Fibroblast of lung (primary cell): ENCODE results near the gene KMT2B.

Experiments used
- CTCF ChIP-seq, 2 donors: IDR thresholded peaks in 1 of 2; conservative IDR thresholded peaks in 1 of 2; 1 replicate in 1 of 2; 2 replicates in 1 of 2; pipeline ENCODE4 v1.5.1; 2011 to 2012; ENCODE audit warnings: low read length in 2 of 2, control low read depth in 1 of 2, inconsistent platforms in 1 of 2, low read depth in 1 of 2, mild to moderate bottlenecking in 1 of 2
- EZH2 ChIP-seq: IDR thresholded peaks from 2 replicates; pipeline ENCODE4 v1.5.1; 2012; ENCODE audit warnings: low read length, control low read depth, mild to moderate bottlenecking; ENCODE audit errors: missing control alignments

GRCh38 chr19:35748106-35749020, 30.6 kb downstream of the KMT2B start, which contains the start of gene LIN37:
- TF ChIP-seq EZH2 (no peak), CTCF (conservative IDR thresholded peaks at IDR 0.05 in 1 of 2, IDR thresholded peaks at IDR 0.05 in 1 of 2; ENCODE audit: low read depth in 1 of 2, low read length in 2 of 2) (no peak)
